T-helper 17 cell (primary cell): Measurements from ENCODE around the gene FNDC10. TPM values are rescaled to one million over a fixed set of nuclear protein-coding genes. Genes with fewer than 3 reads are reported as not detected.
A peak's percentile ranks its signal among the peaks of the same experiment; 100 is the strongest.
"Not testable (repeated sequence)": the region's sequence is repeated elsewhere in the genome, so short reads cannot be mapped to it uniquely, and the experiment has no call there.

Experiments
- ATAC-seq: fragments of 150-1000 bp; cut with Tn5 transposase; 2 replicates; pipeline ENCODE4 v1.10.0; 2021; ENCODE audit warnings: mild to moderate bottlenecking, moderate library complexity
- DNase-seq, 3 donors: peaks; one replicate each; pipeline versions ENCODE4 v3.0.0 to v3.0.0-alpha.2; 2020 to 2021
- H3K9me3 ChIP-seq: one replicate; pipeline ENCODE4 v1.7.0; 2013; ENCODE audit warnings: low read length, mild to moderate bottlenecking; ENCODE audit not compliant: control insufficient read depth, poor library complexity, severe bottlenecking
- H3K27ac Mint-ChIP-seq: one replicate; pipeline ENCODE4 v1.8.0; 2022; ENCODE audit warnings: mild to moderate bottlenecking, moderate library complexity, mixed read lengths
- H3K27me3 Mint-ChIP-seq: one replicate; pipeline ENCODE4 v1.8.0; 2022; ENCODE audit warnings: mixed read lengths
- H3K36me3 Mint-ChIP-seq: one replicate; pipeline ENCODE4 v1.8.0; 2022; ENCODE audit warnings: low read depth, mixed read lengths
- H3K4me1 Mint-ChIP-seq: one replicate; pipeline ENCODE4 v1.8.0; 2022; ENCODE audit warnings: mild to moderate bottlenecking, mixed read lengths
- H3K4me3 Mint-ChIP-seq: one replicate; pipeline ENCODE4 v1.8.0; 2022; ENCODE audit warnings: mild to moderate bottlenecking, moderate library complexity, mixed read lengths
- total RNA-seq, 4 donors: library from RNA in 2 of 4; stranded (reverse) in 2 of 4; gene quantifications; one replicate each; pipeline ENCODE4 v1.2.3 and lab custom pipeline; 2022 to 2026

Gene FNDC10
- total RNA-seq, 2 donors from 2014 or later, result 3.3 to 3.4 TPM

DNA sequence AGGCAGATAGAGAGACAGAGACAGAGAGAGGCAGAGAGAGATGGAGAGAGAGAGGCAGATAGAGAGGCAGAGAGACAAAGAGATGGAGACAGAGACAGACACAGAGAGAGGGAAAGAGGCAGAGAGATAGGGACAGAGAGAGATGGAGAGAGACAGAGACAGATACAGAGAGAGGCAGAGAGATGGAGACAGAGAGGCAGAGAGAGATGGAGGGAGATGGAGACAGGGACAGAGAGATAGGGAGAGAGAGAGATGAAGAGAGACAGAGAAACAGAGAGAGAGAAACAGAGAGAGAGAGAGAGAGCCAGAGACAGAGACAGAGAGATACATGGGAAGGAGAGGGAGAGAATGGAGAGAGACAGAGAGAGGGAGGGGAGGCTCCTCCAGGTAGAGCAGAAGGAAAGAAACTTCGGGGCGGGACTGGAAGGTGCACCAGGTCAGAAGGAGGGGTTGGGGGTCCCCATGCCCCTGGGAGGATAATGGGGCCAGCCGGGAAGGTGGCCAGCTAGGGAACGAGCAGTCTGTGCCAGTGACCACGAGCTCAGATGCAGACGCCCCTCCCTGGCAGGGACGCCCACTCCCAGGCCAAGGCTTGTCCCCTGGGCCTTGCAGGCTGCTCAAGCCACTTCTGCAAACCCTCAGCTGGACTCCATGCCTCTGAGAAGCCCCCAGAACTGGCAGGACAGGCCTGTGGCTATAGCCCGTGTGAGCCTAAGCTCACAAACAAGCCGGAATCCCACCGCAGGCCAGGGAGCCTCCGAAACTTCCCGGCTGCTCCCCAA lies 3.3 kb downstream of the FNDC10 start:
- ATAC-seq, result no peak
- DNase-seq, result no peak
- Mint-ChIP-seq H3K27ac (no peak overlapping the region), H3K4me3 (no peak overlapping the region), H3K27me3 (peaks cover 5% of the 10 kb centered on the region), H3K36me3 (no peaks in the 10 kb centered on the region), H3K4me1 (peaks cover 3% of the 10 kb centered on the region)
- H3K9me3 ChIP-seq, result no peaks in the 10 kb centered on the region

DNA sequence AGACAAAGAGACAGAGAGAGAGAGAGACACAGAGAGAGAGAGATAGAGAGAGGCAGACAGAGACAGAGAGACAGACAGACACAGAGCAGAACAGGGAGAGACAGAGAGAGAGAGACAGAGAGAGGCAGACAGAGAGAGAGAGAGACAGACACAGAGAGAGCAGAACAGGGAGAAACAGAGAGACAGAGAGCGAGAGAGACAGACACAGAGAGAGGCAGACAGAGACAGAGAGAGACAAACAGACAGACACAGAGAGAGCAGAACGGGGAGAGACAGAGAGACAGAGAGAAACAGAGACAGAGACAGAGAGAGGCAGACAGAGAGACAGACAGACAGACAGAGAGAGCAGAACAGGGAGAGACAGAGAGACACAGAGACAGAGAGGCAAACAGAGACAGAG lies 4.6 kb downstream of the FNDC10 start:
- not testable (repeated sequence) for H3K4me1 Mint-ChIP-seq, DNase-seq, ATAC-seq, H3K9me3 ChIP-seq, H3K27ac Mint-ChIP-seq, H3K36me3 Mint-ChIP-seq, H3K27me3 Mint-ChIP-seq, H3K4me3 Mint-ChIP-seq

DNA sequence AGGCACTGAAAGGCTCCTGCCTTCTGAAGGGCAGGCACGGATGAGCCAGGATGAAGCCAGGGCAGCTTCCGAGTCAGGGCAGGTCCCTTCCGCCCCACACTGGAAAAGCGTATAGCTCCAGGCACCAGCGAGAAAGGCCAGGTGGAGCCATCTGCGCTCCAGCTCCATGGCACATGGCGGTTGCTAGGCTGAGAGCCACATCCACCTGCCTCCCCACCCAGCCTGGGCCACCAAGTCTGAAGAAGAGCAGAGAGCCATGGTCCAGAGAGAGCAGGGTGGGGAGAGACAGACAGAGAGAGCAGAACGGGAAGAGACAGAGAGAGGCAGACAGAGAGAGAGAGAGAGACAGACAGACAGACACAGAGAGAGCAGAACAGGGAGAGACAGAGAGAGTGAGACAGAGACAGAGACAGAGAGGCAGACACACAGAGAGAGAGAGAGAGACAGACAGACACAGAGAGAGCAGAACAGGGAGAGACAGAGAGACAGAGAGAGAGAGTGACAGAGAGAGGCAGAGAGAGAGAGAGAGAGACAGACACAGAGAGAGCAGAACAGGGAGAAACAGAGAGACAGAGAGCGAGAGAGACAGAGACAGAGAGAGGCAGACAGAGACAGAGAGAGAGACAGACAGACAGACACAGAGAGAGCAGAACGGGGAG lies 5.2 kb downstream of the FNDC10 start:
- H3K27me3 Mint-ChIP-seq, result peaks cover 5% of the 10 kb centered on the region
- no peak overlapping the region for H3K4me3 Mint-ChIP-seq
- DNase-seq (no peak), ATAC-seq (no peak)
- peaks cover 3% of the 10 kb centered on the region for H3K4me1 Mint-ChIP-seq
- no peak overlapping the region for H3K27ac Mint-ChIP-seq
- no peaks in the 10 kb centered on the region for H3K36me3 Mint-ChIP-seq
- H3K9me3 ChIP-seq, result no peaks in the 10 kb centered on the region

DNA sequence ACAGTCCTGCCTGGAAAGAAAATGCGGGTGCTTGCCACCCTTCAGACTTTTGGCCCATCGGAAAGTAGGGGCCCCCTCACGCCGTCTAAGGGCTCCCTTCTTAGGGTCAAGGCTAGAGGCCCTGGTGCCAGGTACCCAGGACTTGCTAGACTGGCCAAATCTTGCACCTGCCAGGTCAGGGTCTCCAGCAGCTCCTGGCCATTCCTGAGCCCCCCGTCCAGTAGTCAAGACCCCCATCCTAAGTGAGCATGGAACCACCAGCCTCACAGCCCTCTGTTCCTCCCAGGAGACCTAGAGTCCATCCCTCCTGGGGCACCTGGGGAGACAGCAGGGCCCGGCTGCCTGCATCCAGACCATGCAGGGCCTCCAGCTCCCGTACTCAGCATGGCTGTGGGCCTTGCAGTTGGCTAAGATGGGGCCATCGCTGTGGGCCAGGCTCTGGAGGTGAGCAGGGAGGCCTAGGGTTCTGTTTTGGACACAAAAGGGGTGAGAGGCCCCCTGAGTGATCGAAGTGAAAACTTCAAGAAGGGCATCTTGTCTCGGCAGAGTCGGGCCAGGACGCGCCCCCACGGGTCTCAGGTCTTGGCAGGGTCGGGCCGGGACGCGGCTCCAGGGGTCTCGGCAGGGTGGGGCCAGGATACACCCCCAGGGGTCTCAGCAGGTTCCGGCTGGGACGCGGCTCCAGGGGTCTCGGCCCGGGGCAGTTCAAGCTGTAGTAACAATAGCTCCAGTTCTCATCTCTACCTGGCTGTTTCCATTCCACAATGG lies 5.9 kb downstream of the FNDC10 start:
- no peaks in the 10 kb centered on the region for H3K9me3 ChIP-seq
- Mint-ChIP-seq H3K27ac (no peak overlapping the region), H3K4me3 (no peak overlapping the region), H3K36me3 (no peaks in the 10 kb centered on the region), H3K4me1 (peaks cover 3% of the 10 kb centered on the region), H3K27me3 (peaks cover 5% of the 10 kb centered on the region)
- ATAC-seq (no peak), DNase-seq (no peak)

DNA sequence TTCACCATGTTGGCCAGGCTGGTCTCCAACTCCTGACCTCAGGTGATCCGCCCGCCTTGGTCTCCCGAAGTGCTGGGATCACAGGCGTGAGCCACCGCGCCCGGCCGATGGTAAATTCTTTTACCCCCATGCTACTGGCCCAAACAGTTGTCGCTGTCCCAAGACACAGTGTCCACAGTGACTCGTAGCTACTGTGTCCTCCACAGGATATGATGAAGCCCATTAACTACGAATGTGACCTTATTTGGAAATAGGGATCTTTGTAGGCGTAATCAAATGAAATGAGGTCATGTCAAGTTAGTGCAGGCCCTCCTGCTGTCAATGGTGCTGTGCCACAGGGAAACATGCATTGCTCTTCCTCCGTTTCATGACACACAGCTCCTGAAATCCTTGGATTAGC lies 8.5 kb downstream of the FNDC10 start:
- H3K4me1 Mint-ChIP-seq, result peaks cover 2% of the 10 kb centered on the region
- DNase-seq (no peak), ATAC-seq (no peak)
- no peaks in the 10 kb centered on the region for H3K36me3 Mint-ChIP-seq
- H3K27ac Mint-ChIP-seq, result no peak overlapping the region
- H3K9me3 ChIP-seq, result no peaks in the 10 kb centered on the region
- H3K27me3 Mint-ChIP-seq, result peaks cover 2% of the 10 kb centered on the region
- H3K4me3 Mint-ChIP-seq, result no peak overlapping the region

GRCh38 chr1:1583347-1584010 lies 16.5 kb downstream of the FNDC10 start:
- DNase-seq (no peak), ATAC-seq (no peak)
- no peak overlapping the region for H3K4me3 Mint-ChIP-seq
- H3K4me1 Mint-ChIP-seq, result no peaks in the 10 kb centered on the region
- no peaks in the 10 kb centered on the region for H3K36me3 Mint-ChIP-seq
- no peaks in the 10 kb centered on the region for H3K9me3 ChIP-seq
- peaks cover 24% of the 10 kb centered on the region for H3K27me3 Mint-ChIP-seq
- no peak overlapping the region for H3K27ac Mint-ChIP-seq

- ATAC-seq, result no peak
- Mint-ChIP-seq H3K36me3 (no peaks in the 10 kb centered on the region), H3K27me3 (peaks cover 24% of the 10 kb centered on the region), H3K4me3 (no peak overlapping the region), H3K4me1 (no peaks in the 10 kb centered on the region), H3K27ac (no peak overlapping the region)
- DNase-seq, result no peak
- no peaks in the 10 kb centered on the region for H3K9me3 ChIP-seq
Observed at GRCh38 chr1:1582585-1583346, 17.2 kb downstream of the FNDC10 start.

DNA sequence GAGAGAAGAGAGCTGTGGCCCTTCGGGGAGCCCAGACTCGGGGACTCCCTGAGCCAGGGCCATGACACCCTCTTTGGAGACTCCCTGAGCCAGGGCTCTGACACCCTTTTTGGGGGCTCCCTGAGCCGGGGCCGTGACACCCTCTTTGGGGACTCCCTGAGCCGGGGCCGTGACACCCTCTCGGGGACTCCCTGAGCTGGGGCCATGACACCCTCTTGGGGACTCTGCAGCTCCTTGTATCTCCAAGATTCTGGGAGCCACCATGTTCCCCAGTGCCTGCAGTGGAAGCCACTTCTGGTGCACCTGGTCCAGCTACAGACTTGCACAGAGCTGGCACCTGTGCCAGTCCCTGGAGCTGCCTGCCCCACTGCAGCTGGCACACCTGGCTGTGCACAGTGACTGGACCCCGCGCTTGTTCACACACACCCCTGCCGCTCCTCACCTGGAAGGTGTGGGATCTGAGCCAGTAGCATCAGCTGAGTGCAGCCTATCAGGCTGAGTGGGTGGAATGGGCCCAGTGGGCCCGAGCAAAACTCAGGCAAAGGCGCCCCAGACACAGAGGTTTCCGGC lies 21.5 kb downstream of the FNDC10 start:
- peaks cover 16% of the 10 kb centered on the region for H3K27me3 Mint-ChIP-seq
- DNase-seq, result no peak
- H3K27ac Mint-ChIP-seq, result no peak overlapping the region

GRCh38 chr1:1577367-1578011 lies 22.4 kb downstream of the FNDC10 start:
- Mint-ChIP-seq H3K36me3 (peaks cover 2% of the 10 kb centered on the region), H3K27me3 (peaks cover 9% of the 10 kb centered on the region)

More for the DNA sequence above, 21.5 kb downstream of the FNDC10 start:
- peaks cover 2% of the 10 kb centered on the region for H3K36me3 Mint-ChIP-seq
- H3K4me3 Mint-ChIP-seq, result no peak overlapping the region
- ATAC-seq, result no peak
- H3K9me3 ChIP-seq, result no peaks in the 10 kb centered on the region
- peaks cover 8% of the 10 kb centered on the region for H3K4me1 Mint-ChIP-seq

DNA sequence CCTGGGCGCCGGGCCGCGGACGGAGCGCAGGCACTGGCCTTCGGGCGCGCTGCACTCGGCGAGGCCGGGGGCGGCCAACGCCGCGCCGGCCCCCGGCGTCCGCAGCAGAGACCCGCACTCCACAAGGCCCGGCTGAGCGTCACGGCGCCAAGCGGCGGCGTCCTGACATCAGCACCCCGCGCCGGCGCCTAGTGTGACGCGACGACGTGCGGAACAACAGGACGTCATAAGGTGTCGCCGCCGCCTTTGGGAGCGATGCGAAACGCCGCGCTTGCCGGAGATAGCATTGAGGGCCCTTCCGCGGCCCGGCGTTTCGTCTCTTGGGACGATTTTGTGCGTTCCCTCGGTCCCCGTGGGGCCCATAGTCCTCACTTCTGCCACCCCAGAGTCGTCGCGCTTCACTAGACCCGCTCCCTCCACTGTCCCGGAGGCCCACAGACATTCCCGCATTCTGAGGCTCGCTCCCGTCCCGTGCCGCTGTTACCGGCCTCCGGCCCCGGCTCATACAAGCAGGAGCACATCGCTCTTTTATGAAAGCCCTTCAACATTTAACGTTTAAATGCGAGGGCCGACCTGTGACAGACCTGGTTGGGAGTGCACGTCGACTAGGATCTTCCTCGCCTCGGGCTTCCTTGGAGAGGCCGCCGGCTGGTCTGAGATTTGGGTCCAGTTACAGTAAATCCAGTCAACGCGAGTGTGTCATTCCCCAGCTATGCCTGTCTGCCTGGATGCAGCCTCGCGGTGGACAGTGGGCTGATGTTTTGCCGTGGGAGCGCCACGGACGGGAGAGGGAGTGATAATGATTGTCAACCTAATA lies 25.0 kb downstream of the FNDC10 start, which contains the start of gene SSU72:
Gene SSU72 (minus strand): TSS at position 143 of the 817 bp plus-strand sequence. CDS start 306 bp downstream, outside the sequence.
- H3K36me3 Mint-ChIP-seq, result peaks cover 4% of the 10 kb centered on the region
- H3K27ac Mint-ChIP-seq, result peak within 1 kb of the TSS; percentile 99
- H3K9me3 ChIP-seq, result no peaks in the 10 kb centered on the region
- H3K4me3 Mint-ChIP-seq, result peak within 1 kb of the TSS; percentile 97
- ATAC-seq (peak; percentile 84), DNase-seq (peak; percentile 86 to 89 (median 87))
- peaks cover 18% of the 10 kb centered on the region for H3K4me1 Mint-ChIP-seq
- no peaks in the 10 kb centered on the region for H3K27me3 Mint-ChIP-seq

More at GRCh38 chr1:1577367-1578011, 22.4 kb downstream of the FNDC10 start:
- Mint-ChIP-seq H3K4me3 (no peak overlapping the region), H3K4me1 (peaks cover 8% of the 10 kb centered on the region), H3K27ac (no peak overlapping the region)
- ATAC-seq (no peak), DNase-seq (no peak)
- no peaks in the 10 kb centered on the region for H3K9me3 ChIP-seq
